HepG2 (cell line): ENCODE measurements around the gene C9orf78. TPM values are rescaled to one million over a fixed set of nuclear protein-coding genes. Genes with fewer than 3 reads are reported as not detected.

Experiments
- ATAC-seq: fragments of 200-7000 bp; cut with Tn5 transposase; 3 replicates; pipeline ENCODE4 v1.9.1; 2020; ENCODE audit warnings: mild to moderate bottlenecking, moderate library complexity
- BruUV-seq: library from RNA; stranded (reverse); fragments of 400-500 nt; replicated peaks from 2 replicates; lab custom pipeline; 2021; lab: Mats Ljungman, UMichigan
- CTCF ChIA-PET: fragments of 300-600 bp; formaldehyde crosslinking; extraction: SDS; loops from one replicate; lab custom pipeline; 2021; ENCODE audit warnings: low total read pairs, inconsistent platforms, low intra/inter-chr PET ratio; lab: Yijun Ruan, JAX
- POLR2A ChIA-PET: fragments of 350-600 bp; sonication (Branson Sonifier 250); formaldehyde crosslinking; loops from one replicate; lab custom pipeline; 2020; ENCODE audit warnings: antibody characterized with exemption, inconsistent platforms; lab: Yijun Ruan, JAX
- DNase-seq: peaks from one replicate; pipeline ENCODE4 v3.0.0-alpha.2; 2015; ENCODE audit warnings: low spot score
- FAIRE-seq: peaks from 3 replicates; lab custom pipeline; 2011; peaks lifted over from hg19 to GRCh38; lab: Jason Lieb, UNC
- H2AFZ ChIP-seq: one replicate; pipeline ENCODE4 v1.6.1; 2011; ENCODE audit warnings: low read length, inconsistent platforms
- H3K27ac ChIP-seq: fragments of 300-600 bp; 3 replicates; pipeline ENCODE4 v1.8.0; 2011; ENCODE audit warnings: mixed run types, mild to moderate bottlenecking, mixed read lengths, low read length, inconsistent platforms; ENCODE audit not compliant: insufficient read depth; ENCODE audit errors: extremely low read length
- H3K27me3 ChIP-seq, 2 experiments: fragments of 200-600 bp in 1 of 2; 2 replicates in 1 of 2; 3 replicates in 1 of 2; pipeline versions ENCODE4 v1.6.0 to v1.8.0; 2011; ENCODE audit warnings: low read length in 2 of 2, mild to moderate bottlenecking in 2 of 2, moderate library complexity in 2 of 2, inconsistent platforms in 1 of 2; ENCODE audit not compliant: insufficient read depth in 2 of 2, control insufficient read depth in 1 of 2
- H3K36me3 ChIP-seq, 2 experiments: fragments of 200-600 bp in 1 of 2; replicated peaks in 1 of 2; 2 replicates in 1 of 2; 3 replicates in 1 of 2; pipeline versions ENCODE4 v1.5.1 to v1.8.0; 2011; ENCODE audit warnings: low read length in 2 of 2, inconsistent platforms in 1 of 2; ENCODE audit not compliant: insufficient read depth in 2 of 2, control insufficient read depth in 1 of 2
- H3K4me1 ChIP-seq: 2 replicates; pipeline ENCODE4 v1.5.1; 2012; ENCODE audit warnings: low read length, inconsistent platforms; ENCODE audit not compliant: insufficient read depth
- H3K4me2 ChIP-seq: 2 replicates; pipeline ENCODE4 v1.6.0; 2011; ENCODE audit warnings: low read depth, low read length, inconsistent platforms
- H3K4me3 ChIP-seq, 3 experiments: fragments of 200-600 bp in 1 of 3; sonication (generic), shearing (Covaris generic) in 1 of 3; replicated peaks in 1 of 3; 2 replicates each; pipeline ENCODE4 v1.5.1; 2011 to 2016; ENCODE audit warnings: low read length in 3 of 3, inconsistent platforms in 2 of 3, low read depth in 2 of 3, mild to moderate bottlenecking in 2 of 3, control low read depth in 1 of 3, mixed read lengths in 1 of 3; ENCODE audit not compliant: insufficient read depth in 1 of 3
- H3K79me2 ChIP-seq: one replicate; pipeline ENCODE4 v1.6.1; 2011; ENCODE audit warnings: low read length, inconsistent platforms; ENCODE audit not compliant: insufficient read depth
- H3K9ac ChIP-seq: 2 replicates; pipeline ENCODE4 v1.6.0; 2011; ENCODE audit warnings: mild to moderate bottlenecking, low read depth, low read length, inconsistent platforms; ENCODE audit not compliant: insufficient read depth
- H3K9me3 ChIP-seq: 2 replicates; pipeline ENCODE4 v1.5.1; 2012; ENCODE audit warnings: mild to moderate bottlenecking, low read length
- H4K20me1 ChIP-seq: 2 replicates; pipeline ENCODE4 v1.6.0; 2011; ENCODE audit warnings: inconsistent platforms, mild to moderate bottlenecking, low read length, moderate library complexity; ENCODE audit not compliant: insufficient read depth
- ARID5B ChIP-seq: IDR thresholded peaks from 2 replicates; pipeline ENCODE4 v1.4.0; 2020; ENCODE audit warnings: mild to moderate bottlenecking, missing genetic modification reagents
- CCDC6 ChIP-seq: sonication (generic); formaldehyde crosslinking; IDR thresholded peaks from 2 replicates; pipeline ENCODE4 v1.8.1; 2022; ENCODE audit warnings: mild to moderate bottlenecking, missing genetic modification reagents, moderate library complexity
- KDM4B ChIP-seq: sonication (generic); formaldehyde crosslinking; IDR thresholded peaks from 2 replicates; pipeline ENCODE4 v1.4.0; 2020; ENCODE audit warnings: missing genetic modification reagents
- KDM5B ChIP-seq: sonication (generic); formaldehyde crosslinking; IDR thresholded peaks from 2 replicates; pipeline ENCODE4 v1.4.0; 2020; ENCODE audit warnings: missing genetic modification reagents, mild to moderate bottlenecking, borderline replicate concordance
- RXRA ChIP-seq: sonication (generic); formaldehyde crosslinking; IDR thresholded peaks from 2 replicates; pipeline ENCODE4 v1.5.1; 2020; ENCODE audit warnings: missing genetic modification reagents
- STAT5B ChIP-seq: sonication (generic); formaldehyde crosslinking; IDR thresholded peaks from 2 replicates; pipeline ENCODE4 v1.4.0; 2020; ENCODE audit warnings: missing genetic modification reagents
- TRIM22 ChIP-seq: fragments of 450-650 bp; IDR thresholded peaks from 2 replicates; pipeline ENCODE4 v1.6.1; 2017
- ZBTB44 ChIP-seq: sonication (generic); formaldehyde crosslinking; IDR thresholded peaks from 2 replicates; pipeline ENCODE4 v1.4.0; 2020; ENCODE audit warnings: missing genetic modification reagents
- ZC3H4 ChIP-seq: sonication (generic); formaldehyde crosslinking; IDR thresholded peaks from 2 replicates; pipeline ENCODE4 v1.4.0; 2020; ENCODE audit warnings: missing genetic modification reagents, borderline replicate concordance
- ZMYM2 ChIP-seq: sonication (generic); formaldehyde crosslinking; IDR thresholded peaks from 2 replicates; pipeline ENCODE4 v1.8.0; 2022; ENCODE audit warnings: mild to moderate bottlenecking, missing genetic modification reagents
- ZNF260 ChIP-seq: sonication (generic); formaldehyde crosslinking; IDR thresholded peaks from 2 replicates; pipeline ENCODE4 v1.4.0; 2020; ENCODE audit warnings: missing genetic modification reagents, low read depth, mild to moderate bottlenecking, borderline replicate concordance
- ZNF33A ChIP-seq: sonication (generic); formaldehyde crosslinking; IDR thresholded peaks from 2 replicates; pipeline ENCODE4 v1.5.1; 2020; ENCODE audit warnings: missing genetic modification reagents, mild to moderate bottlenecking, moderate library complexity, borderline replicate concordance
- ZNF383 ChIP-seq: sonication (generic); formaldehyde crosslinking; IDR thresholded peaks from 2 replicates; pipeline ENCODE4 v1.4.0; 2020; ENCODE audit warnings: missing genetic modification reagents, mild to moderate bottlenecking, borderline replicate concordance
- ZNF530 ChIP-seq: sonication (generic); formaldehyde crosslinking; IDR thresholded peaks from 2 replicates; pipeline ENCODE4 v1.5.0; 2020; ENCODE audit warnings: low read depth, mild to moderate bottlenecking, missing genetic modification reagents
- ZNF737 ChIP-seq: sonication (generic); formaldehyde crosslinking; IDR thresholded peaks from 2 replicates; pipeline ENCODE4 v1.5.0; 2020; ENCODE audit warnings: missing genetic modification reagents, mild to moderate bottlenecking, borderline replicate concordance
- WGBS: methylation state at CpG from one replicate; pipeline ENCODE4 v1.1.6; 2017; ENCODE audit warnings: low lambda C conversion rate; 5-methylcytosine and 5-hydroxymethylcytosine counted together
- in situ Hi-C: cut with HindIII; loops from 2 replicates; pipeline ENCODE4 v1.10.0; 2017; ENCODE audit warnings: low pct_unique_long_range_greater_than_20kb; ENCODE audit not compliant: extremely low pct_ligation_motif_present
- intact Hi-C: fragments of 100-400 bp; cut with micrococcal nuclease; formaldehyde crosslinking; loops from one replicate; pipeline ENCODE4 v1.10.0; 2022; ENCODE audit not compliant: unreplicated experiment
- polyA plus RNA-seq, 8 experiments: library from polyadenylated mRNA; depleted of rRNA in 3 of 8; stranded (reverse) in 7 of 8; unstranded in 1 of 8; fragments of >200 nt; fragmentation: Illumina TruSeq in 4 of 8; extraction: Trizol in 4 of 8; gene quantifications; 2 replicates each; pipeline versions ENCODE4 v1.2.1 to v1.2.3, GENCODE V29; 2011 to 2016; ENCODE audit warnings: low read depth in 4 of 8, missing spikeins in 1 of 8, mixed read lengths in 1 of 8; ENCODE audit not compliant: insufficient read depth in 1 of 8
- total RNA-seq, 5 experiments: library from RNA; depleted of rRNA; stranded (reverse); fragments of >200 nt; fragmentation: Illumina TruSeq; extraction: Trizol; gene quantifications; 2 replicates each; pipeline ENCODE4 v1.2.3, GENCODE V29; 2016; ENCODE audit warnings: low read depth in 1 of 5
- TF ChIP-seq, protein P1 (sequence below): sonication (generic); formaldehyde crosslinking; IDR thresholded peaks from 2 replicates; pipeline ENCODE4 v1.8.0; 2022; ENCODE audit warnings: low read depth, missing genetic modification reagents

C9orf78 gene
- total and polyA plus RNA-seq, 2 of the 13 experiments (the other 11 are each of a cell fraction or from before 2014, with no cell fraction given), result 18.4 to 35.5 TPM

- peaks cover 7 to 20% of the 10 kb centered on the region in 2 experiments; a peak in 4 of 5 replicates for H3K36me3 ChIP-seq
- no peaks in the 10 kb centered on the region for H3K9me3 ChIP-seq
- H4K20me1 ChIP-seq, result no peaks in the 10 kb centered on the region
- WGBS, result 72% methylated on average over 6 of the region's 6 CpGs
- DNase-seq, result no peak
- FAIRE-seq, result no peak
- intact Hi-C loops (no loop called here), in situ Hi-C loops (no loop called here)
- no peaks in the 10 kb centered on the region for H3K27me3 ChIP-seq
- no peak overlapping the region; the same call in 1 of the 2 replicates for H3K9ac ChIP-seq
- CTCF ChIA-PET, result no interaction called here
- H3K79me2 ChIP-seq, result no peaks in the 10 kb centered on the region
- POLR2A ChIA-PET, result interaction anchor here (0.6 to 1.9 kb wide), 3 partner anchors 8 to 250 kb away, joined by 3 to 11 read pairs (median 3); partner anchors contain the start of gene TOR1A
- BruUV-seq, result TSS peak; percentile 43
- ATAC-seq, result peak; percentile 42; the same call in 2 of the 3 replicates
- peaks cover 23% of the 10 kb centered on the region for H3K4me1 ChIP-seq
- H3K4me2 ChIP-seq, result peak overlapping the region; percentile 40
- peak overlapping the region; percentile 49 for H3K27ac ChIP-seq
- H2AFZ ChIP-seq, result no peak overlapping the region
- H3K4me3 ChIP-seq, result peak overlapping the region in 1 of 3 experiments; percentile 20; a peak in 1 of 6 replicates
- TF ChIP-seq ZNF737 (no peak), RXRA (no peak), CCDC6 (CRISPR knock-in tag) (no peak), ARID5B (CRISPR knock-in tag) (no peak), ZNF530 (CRISPR knock-in tag) (no peak), TRIM22 (no peak), KDM4B (CRISPR knock-in tag) (no peak), ZBTB44 (CRISPR knock-in tag) (no peak), ZC3H4 (CRISPR knock-in tag) (no peak), ZMYM2 (CRISPR knock-in tag) (no peak), ZNF383 (CRISPR knock-in tag) (no peak), STAT5B (no peak), ZNF33A (no peak), ZNF260 (CRISPR knock-in tag) (no peak), KDM5B (no peak)
- TF ChIP-seq, protein P1, sequence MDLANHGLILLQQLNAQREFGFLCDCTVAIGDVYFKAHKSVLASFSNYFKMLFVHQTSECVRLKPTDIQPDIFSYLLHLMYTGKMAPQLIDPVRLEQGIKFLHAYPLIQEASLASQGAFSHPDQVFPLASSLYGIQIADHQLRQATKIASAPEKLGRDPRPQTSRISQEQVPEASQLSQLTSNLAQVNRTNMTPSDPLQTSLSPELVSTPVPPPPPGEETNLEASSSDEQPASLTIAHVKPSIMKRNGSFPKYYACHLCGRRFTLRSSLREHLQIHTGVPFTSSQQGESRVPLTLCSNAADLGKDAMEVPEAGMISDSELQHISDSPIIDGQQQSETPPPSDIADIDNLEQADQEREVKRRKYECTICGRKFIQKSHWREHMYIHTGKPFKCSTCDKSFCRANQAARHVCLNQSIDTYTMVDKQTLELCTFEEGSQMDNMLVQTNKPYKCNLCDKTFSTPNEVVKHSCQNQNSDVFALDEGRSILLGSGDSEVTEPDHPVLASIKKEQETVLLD (CRISPR knock-in tag), result no peak
Observed at GRCh38 chr9:129810788-129811187, 24.3 kb downstream of the C9orf78 start.
